Liver (tissue), 3 donors: ENCODE measurements around the gene TNPO3.

Experiments used
- RXRA ChIP-seq, 2 donors: IDR thresholded peaks; 2 replicates each; pipeline ENCODE4 v1.6.1; 2017 to 2018; ENCODE audit warnings: antibody characterized with exemption in 2 of 2, mild to moderate bottlenecking in 1 of 2
- TF ChIP-seq, protein P1 (sequence below): fragments of 150-350 bp; IDR thresholded peaks from 2 replicates; pipeline ENCODE4 v1.5.1; 2017; ENCODE audit warnings: improper control_type of control experiment, low read depth, low read length; ENCODE audit not compliant: missing input control
- TF ChIP-seq, protein P2 (sequence below): IDR thresholded peaks from 2 replicates; pipeline ENCODE4 v1.6.1; 2016; ENCODE audit warnings: antibody characterized with exemption
- TF ChIP-seq, protein P3 (sequence below): IDR thresholded peaks from 2 replicates; pipeline ENCODE4 v1.6.1; 2016; ENCODE audit warnings: antibody characterized with exemption
- donor health status: healthy.
- donor health status: healthy.

DNA sequence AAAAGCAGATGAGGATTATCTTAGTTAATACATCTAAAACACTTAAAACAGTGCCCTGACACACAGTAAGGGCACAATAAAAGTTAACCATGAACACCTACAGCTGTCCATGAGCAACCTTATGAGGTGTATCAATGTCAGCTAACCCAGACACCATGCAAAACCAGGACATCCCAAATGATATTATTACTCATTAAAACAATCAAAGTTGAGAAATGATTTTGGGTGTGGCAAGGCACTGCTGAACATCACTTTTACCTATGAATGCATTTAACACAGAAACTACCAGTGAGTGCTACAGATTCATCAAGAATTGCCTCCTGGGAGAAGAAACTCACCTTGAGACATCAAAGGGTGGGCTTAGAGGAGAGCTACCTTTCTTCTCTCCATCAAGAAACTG lies 98.9 kb downstream of the TNPO3 start:
- TF ChIP-seq, protein P1, sequence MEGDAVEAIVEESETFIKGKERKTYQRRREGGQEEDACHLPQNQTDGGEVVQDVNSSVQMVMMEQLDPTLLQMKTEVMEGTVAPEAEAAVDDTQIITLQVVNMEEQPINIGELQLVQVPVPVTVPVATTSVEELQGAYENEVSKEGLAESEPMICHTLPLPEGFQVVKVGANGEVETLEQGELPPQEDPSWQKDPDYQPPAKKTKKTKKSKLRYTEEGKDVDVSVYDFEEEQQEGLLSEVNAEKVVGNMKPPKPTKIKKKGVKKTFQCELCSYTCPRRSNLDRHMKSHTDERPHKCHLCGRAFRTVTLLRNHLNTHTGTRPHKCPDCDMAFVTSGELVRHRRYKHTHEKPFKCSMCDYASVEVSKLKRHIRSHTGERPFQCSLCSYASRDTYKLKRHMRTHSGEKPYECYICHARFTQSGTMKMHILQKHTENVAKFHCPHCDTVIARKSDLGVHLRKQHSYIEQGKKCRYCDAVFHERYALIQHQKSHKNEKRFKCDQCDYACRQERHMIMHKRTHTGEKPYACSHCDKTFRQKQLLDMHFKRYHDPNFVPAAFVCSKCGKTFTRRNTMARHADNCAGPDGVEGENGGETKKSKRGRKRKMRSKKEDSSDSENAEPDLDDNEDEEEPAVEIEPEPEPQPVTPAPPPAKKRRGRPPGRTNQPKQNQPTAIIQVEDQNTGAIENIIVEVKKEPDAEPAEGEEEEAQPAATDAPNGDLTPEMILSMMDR, result no peak
- TF ChIP-seq, protein P2, sequence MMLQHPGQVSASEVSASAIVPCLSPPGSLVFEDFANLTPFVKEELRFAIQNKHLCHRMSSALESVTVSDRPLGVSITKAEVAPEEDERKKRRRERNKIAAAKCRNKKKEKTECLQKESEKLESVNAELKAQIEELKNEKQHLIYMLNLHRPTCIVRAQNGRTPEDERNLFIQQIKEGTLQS, result no peak
- TF ChIP-seq, protein P3, sequence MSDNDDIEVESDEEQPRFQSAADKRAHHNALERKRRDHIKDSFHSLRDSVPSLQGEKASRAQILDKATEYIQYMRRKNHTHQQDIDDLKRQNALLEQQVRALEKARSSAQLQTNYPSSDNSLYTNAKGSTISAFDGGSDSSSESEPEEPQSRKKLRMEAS, result no peak
- no peak for TF ChIP-seq RXRA (IDR thresholded peaks at IDR 0.05)
